IMR-90 (cell line): ENCODE results near the gene LARP4B. TPM values are rescaled to one million over a fixed set of nuclear protein-coding genes. Genes with fewer than 3 reads are reported as not detected.

Source experiments
- ATAC-seq: fragments of 200-7000 bp; cut with Tn5 transposase; 2 replicates; pipeline ENCODE4 v1.9.1; 2020; ENCODE audit warnings: low read depth, mild to moderate bottlenecking, moderate library complexity
- BruUV-seq: library from RNA; stranded (reverse); fragments of 400-500 nt; replicated peaks from 2 replicates; lab custom pipeline; 2021; lab: Mats Ljungman, UMichigan
- CTCF ChIA-PET: fragments of 300-600 bp; formaldehyde crosslinking; extraction: SDS; loops from one replicate; lab custom pipeline; 2021; ENCODE audit warnings: antibody characterized with exemption; lab: Yijun Ruan, JAX
- POLR2A ChIA-PET: fragments of 300-600 bp; sonication (Branson Sonifier 250); formaldehyde crosslinking; loops from one replicate; lab custom pipeline; 2022; ENCODE audit warnings: antibody characterized with exemption; ENCODE audit not compliant: unreplicated experiment; lab: Charles Lee
- DNase-seq: peaks from one replicate; pipeline ENCODE4 v3.0.0; 2013
- H2AFZ ChIP-seq: replicated peaks from 2 replicates; pipeline ENCODE3; 2013; ENCODE audit warnings: low read length, mild to moderate bottlenecking; ENCODE audit not compliant: poor library complexity
- H2AK5ac ChIP-seq: 2 replicates; pipeline ENCODE4 v1.6.1; 2013; ENCODE audit warnings: low read depth, low read length, inconsistent platforms
- H2AK9ac ChIP-seq: replicated peaks from 2 replicates; pipeline ENCODE3; 2013; ENCODE audit warnings: mild to moderate bottlenecking, low read depth, low read length, moderate library complexity; ENCODE audit not compliant: poor library complexity
- H2BK120ac ChIP-seq: 2 replicates; pipeline ENCODE4 v1.6.1; 2013; ENCODE audit warnings: low read depth, low read length, inconsistent platforms
- H2BK15ac ChIP-seq: 3 replicates; pipeline ENCODE4 v1.6.1; 2013; ENCODE audit warnings: low read depth, low read length, inconsistent platforms
- H2BK20ac ChIP-seq: 2 replicates; pipeline ENCODE4 v1.6.1; 2013; ENCODE audit warnings: low read depth, mild to moderate bottlenecking, inconsistent platforms, low read length, moderate library complexity
- H2BK5ac ChIP-seq: 2 replicates; pipeline ENCODE4 v1.6.1; 2013; ENCODE audit warnings: mild to moderate bottlenecking, low read depth, low read length, inconsistent platforms; ENCODE audit not compliant: poor library complexity, severe bottlenecking
- H3K14ac ChIP-seq: replicated peaks from 2 replicates; pipeline ENCODE4 v1.6.1; 2013; ENCODE audit warnings: low read depth, low read length, inconsistent platforms
- H3K18ac ChIP-seq: 2 replicates; pipeline ENCODE4 v1.6.1; 2013; ENCODE audit warnings: low read depth, low read length, control low read depth
- H3K23ac ChIP-seq: 2 replicates; pipeline ENCODE4 v1.6.1; 2013; ENCODE audit warnings: low read depth, low read length, inconsistent platforms
- H3K27ac ChIP-seq: 2 replicates; pipeline ENCODE4 v1.5.1; 2013; ENCODE audit warnings: mild to moderate bottlenecking, control low read depth, low read length; ENCODE audit not compliant: insufficient read depth
- H3K27me3 ChIP-seq: 2 replicates; pipeline ENCODE4 v1.6.1; 2013; ENCODE audit warnings: low read length; ENCODE audit not compliant: control insufficient read depth, insufficient read depth
- H3K36me3 ChIP-seq: 2 replicates; pipeline ENCODE4 v1.6.1; 2013; ENCODE audit warnings: low read length, mixed read lengths; ENCODE audit not compliant: control insufficient read depth, insufficient read depth
- H3K4ac ChIP-seq: 2 replicates; pipeline ENCODE4 v1.6.1; 2013; ENCODE audit warnings: low read depth, low read length, inconsistent platforms
- H3K4me1 ChIP-seq: 2 replicates; pipeline ENCODE4 v1.6.1; 2013; ENCODE audit warnings: low read length, mixed read lengths; ENCODE audit not compliant: control insufficient read depth, insufficient read depth
- H3K4me2 ChIP-seq: 2 replicates; pipeline ENCODE4 v1.6.1; 2013; ENCODE audit warnings: low read depth, mild to moderate bottlenecking, control low read depth, low read length, moderate library complexity
- H3K4me3 ChIP-seq: 2 replicates; pipeline ENCODE4 v1.5.1; 2013; ENCODE audit warnings: low read depth, mild to moderate bottlenecking, control low read depth, low read length, moderate library complexity; ENCODE audit not compliant: insufficient read depth
- H3K56ac ChIP-seq: 2 replicates; pipeline ENCODE4 v1.6.1; 2013; ENCODE audit warnings: low read length, inconsistent platforms; ENCODE audit not compliant: insufficient read depth; ENCODE audit errors: extremely low read depth
- H3K79me1 ChIP-seq, 2 experiments: 2 replicates each; pipeline ENCODE4 v1.6.1; 2013; ENCODE audit warnings: low read length in 2 of 2, inconsistent platforms in 1 of 2, low read depth in 1 of 2
- H3K9ac ChIP-seq: 2 replicates; pipeline ENCODE4 v1.6.1; 2013; ENCODE audit warnings: low read depth, low read length, control low read depth
- H3K9me1 ChIP-seq: 2 replicates; pipeline ENCODE4 v1.6.1; 2013; ENCODE audit warnings: low read length, inconsistent platforms; ENCODE audit not compliant: insufficient read depth
- H3K9me3 ChIP-seq: 2 replicates; pipeline ENCODE4 v1.6.1; 2013; ENCODE audit warnings: low read length; ENCODE audit not compliant: control insufficient read depth, insufficient read depth
- H4K20me1 ChIP-seq: 2 replicates; pipeline ENCODE4 v1.6.1; 2013; ENCODE audit warnings: low read length, inconsistent platforms; ENCODE audit not compliant: insufficient read depth
- H4K5ac ChIP-seq: 2 replicates; pipeline ENCODE4 v1.6.1; 2013; ENCODE audit warnings: mild to moderate bottlenecking, low read depth, low read length, control low read depth
- H4K8ac ChIP-seq, 2 experiments: 2 replicates each; pipeline ENCODE4 v1.6.1; 2013; ENCODE audit warnings: low read depth in 2 of 2, low read length in 2 of 2, control low read depth in 1 of 2, inconsistent platforms in 1 of 2
- H4K91ac ChIP-seq: 2 replicates; pipeline ENCODE4 v1.6.1; 2013; ENCODE audit warnings: low read depth, low read length, inconsistent platforms; ENCODE audit not compliant: insufficient read depth
- CEBPB ChIP-seq: IDR thresholded peaks from 2 replicates; pipeline ENCODE4 v1.6.1; 2012; ENCODE audit warnings: low read depth, low read length, improper control_type of control experiment
- CTCF ChIP-seq: conservative IDR thresholded peaks from 2 replicates; pipeline ENCODE4 v1.5.1; 2012; ENCODE audit warnings: mild to moderate bottlenecking, low read depth, low read length, improper control_type of control experiment
- NFE2L2 ChIP-seq: fragments of 150-350 bp; IDR thresholded peaks from 2 replicates; pipeline ENCODE4 v1.6.1; 2016; ENCODE audit warnings: low read depth, mild to moderate bottlenecking, low read length
- WGBS, 2 experiments: methylation state at CpG; one replicate each; pipeline versions ENCODE4 v1.1.5 to v1.1.7; 2013; ENCODE audit warnings: missing lambda C conversion rate in 2 of 2; ENCODE audit not compliant: insufficient read length in 1 of 2; ENCODE audit errors: extremely low coverage in 2 of 2; 5-methylcytosine and 5-hydroxymethylcytosine counted together
- dilution Hi-C: fragments of 300-500 bp; cut with HindIII; formaldehyde crosslinking; loops from one replicate; pipeline ENCODE4 v1.14.3; 2018; ENCODE audit warnings: low sequenced_read_pairs; ENCODE audit not compliant: unreplicated experiment
- in situ Hi-C: fragments of 300-500 bp; cut with MboI; formaldehyde crosslinking; loops from 3 replicates; pipeline ENCODE4 v1.14.3; 2019; ENCODE audit warnings: low sequenced_read_pairs, inconsistent platforms, mixed read lengths
- intact Hi-C: fragments of 100-400 bp; cut with micrococcal nuclease; formaldehyde crosslinking; loops from 2 replicates; pipeline ENCODE4 v1.10.0; 2022
- polyA plus RNA-seq, 3 experiments: library from polyadenylated mRNA; depleted of rRNA; stranded (reverse); fragments of >200 nt; gene quantifications; 2 replicates each; pipeline ENCODE4 v1.2.3, GENCODE V29; 2012; ENCODE audit warnings: low replicate concordance in 1 of 3
- total RNA-seq: library from RNA; depleted of rRNA; stranded (reverse); fragments of >200 nt; gene quantifications from 2 replicates; pipeline ENCODE4 v1.2.3, GENCODE V29; 2012

Gene LARP4B
- total and polyA plus RNA-seq, 2 of the 4 experiments (the other 2 are of a cell fraction) = 24.3 to 25.5 TPM

GRCh38 chr10:962342-962741, 30.8 kb upstream of the LARP4B start:
- POLR2A ChIA-PET = interaction anchor here (0.5 kb wide), 1 partner anchor 51 kb away, joined by 5 read pairs; no protein-coding TSS in a partner anchor
- H4K8ac ChIP-seq = no peak overlapping the region
- no peak overlapping the region for H2AFZ ChIP-seq
- no peak for ATAC-seq
- H4K91ac ChIP-seq = no peak overlapping the region
- no peak overlapping the region for H3K4ac ChIP-seq
- no peak overlapping the region for H3K9ac ChIP-seq
- no peaks in the 10 kb centered on the region for H3K36me3 ChIP-seq
- H3K79me1 ChIP-seq = no peaks in the 10 kb centered on the region
- no peak for DNase-seq
- H3K9me3 ChIP-seq = no peaks in the 10 kb centered on the region
- H3K56ac ChIP-seq = no peak overlapping the region
- no peak overlapping the region for H2AK9ac ChIP-seq
- no peak overlapping the region for H3K4me2 ChIP-seq
- 0 out of 2 replicates have a peak, but pooled peaks have one; percentile 40 for TF ChIP-seq CEBPB
- no peak for TF ChIP-seq CTCF
- no peak for TF ChIP-seq NFE2L2
- H4K5ac ChIP-seq = no peak overlapping the region
- no peak overlapping the region for H2AK5ac ChIP-seq
- no peak overlapping the region for H2BK20ac ChIP-seq
- no peak overlapping the region for H2BK120ac ChIP-seq
- no peak overlapping the region for H2BK5ac ChIP-seq
- H3K18ac ChIP-seq = no peak overlapping the region
- H3K14ac ChIP-seq = no peak overlapping the region
- no peak overlapping the region for H2BK15ac ChIP-seq
- dilution Hi-C loops (no loop called here), in situ Hi-C loops (no loop called here), intact Hi-C loops (no loop called here)
- no peaks in the 10 kb centered on the region for H3K9me1 ChIP-seq
- H3K23ac ChIP-seq = no peak overlapping the region
- no peak overlapping the region for H3K27ac ChIP-seq
- H3K27me3 ChIP-seq = peaks cover 16% of the 10 kb centered on the region
- no peak overlapping the region for H3K4me3 ChIP-seq
- no TSS peak for BruUV-seq
- CTCF ChIA-PET = no interaction called here
- no CpG with 5 or more reads among the region's 3 CpGs for WGBS, 2 experiments
- no peaks in the 10 kb centered on the region; the same call in 1 of the 2 replicates for H4K20me1 ChIP-seq
- H3K4me1 ChIP-seq = no peaks in the 10 kb centered on the region
